H54 (cell line): ENCODE results near the gene CYSRT1.
"Not testable (repeated sequence)": the region's sequence is repeated elsewhere in the genome, so short reads cannot be mapped to it uniquely, and the experiment has no call there.

Experiments
- DNase-seq: peaks from one replicate; pipeline ENCODE4 v3.0.0; 2011; ENCODE audit warnings: low spot score, mixed read lengths; ENCODE audit not compliant: insufficient read length
- FAIRE-seq: peaks from 3 replicates; lab custom pipeline; 2011; peaks lifted over from hg19 to GRCh38; lab: Jason Lieb, UNC
- POLR2A ChIP-seq: IDR thresholded peaks from 2 replicates; pipeline ENCODE4 v1.6.1; 2011; ENCODE audit warnings: low read depth, mild to moderate bottlenecking, low read length

The CYSRT1 gene

GRCh38 chr9:137230705-137231371 lies 5.9 kb downstream of the CYSRT1 start, which contains the start of gene SLC34A3:
Gene SLC34A3, plus strand, starts transcription at chr9:137230901. Its CDS starts 802 bp downstream, at chr9:137231703.
- no peak for TF ChIP-seq POLR2A

DNA sequence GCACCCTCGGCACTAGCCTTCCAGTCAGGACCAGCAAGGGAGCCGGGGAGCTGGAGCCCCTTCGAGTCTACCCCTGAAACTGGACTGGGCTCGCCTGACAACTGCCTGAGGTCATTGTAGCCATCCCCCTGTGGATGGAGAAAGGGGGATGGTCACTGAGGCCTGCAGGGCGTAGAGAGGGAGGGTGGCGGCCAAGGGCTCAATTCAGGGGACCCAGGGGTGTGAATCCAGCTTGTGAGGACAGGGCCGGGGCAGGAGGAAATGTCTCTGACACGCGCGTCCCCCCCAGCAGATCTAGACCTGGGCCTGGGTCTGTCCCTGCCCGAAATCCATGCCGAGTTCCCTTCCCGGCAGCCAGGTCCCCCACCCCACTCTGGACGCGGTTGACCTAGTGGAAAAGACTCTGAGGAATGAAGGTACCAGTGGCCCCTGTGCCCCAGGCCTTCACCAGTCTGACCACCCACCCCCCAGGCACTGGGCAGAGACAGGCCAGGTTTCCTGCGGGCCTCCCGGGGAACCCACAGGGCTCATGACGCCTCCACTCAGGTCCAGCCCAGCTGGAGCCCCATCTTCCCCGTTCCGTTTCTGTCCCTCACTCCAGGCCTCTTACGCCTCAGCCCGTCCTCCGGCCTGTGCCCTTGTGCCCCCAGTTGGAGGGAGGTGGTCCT lies 6.5 kb downstream of the CYSRT1 start:
- FAIRE-seq, result no peak
- no peak for DNase-seq
- TF ChIP-seq POLR2A, result no peak

More at GRCh38 chr9:137230705-137231371, 5.9 kb downstream of the CYSRT1 start, which contains the start of gene SLC34A3:
- DNase-seq (no peak), FAIRE-seq (no peak)

GRCh38 chr9:137232101-137232500 lies 7.1 kb downstream of the CYSRT1 start:
- no peak for FAIRE-seq
- TF ChIP-seq POLR2A, result no peak
- DNase-seq, result no peak

- no peak for FAIRE-seq
- DNase-seq, result no peak
- TF ChIP-seq POLR2A, result no peak
Observed at GRCh38 chr9:137232510-137232909, 7.5 kb downstream of the CYSRT1 start.

- no peak for FAIRE-seq
- TF ChIP-seq POLR2A, result no peak
- no peak for DNase-seq
Observed at GRCh38 chr9:137233143-137233980, 8.4 kb downstream of the CYSRT1 start.

- FAIRE-seq, result no peak
- no peak for TF ChIP-seq POLR2A
- DNase-seq, result no peak
Observed at GRCh38 chr9:137234055-137234697, 9.2 kb downstream of the CYSRT1 start.

GRCh38 chr9:137234758-137235423 lies 9.9 kb downstream of the CYSRT1 start:
- no peak for FAIRE-seq
- no peak for DNase-seq
- no peak for TF ChIP-seq POLR2A

GRCh38 chr9:137235424-137236237 lies 10.7 kb downstream of the CYSRT1 start:
- TF ChIP-seq POLR2A, result no peak
- DNase-seq, result no peak
- FAIRE-seq, result no peak

DNA sequence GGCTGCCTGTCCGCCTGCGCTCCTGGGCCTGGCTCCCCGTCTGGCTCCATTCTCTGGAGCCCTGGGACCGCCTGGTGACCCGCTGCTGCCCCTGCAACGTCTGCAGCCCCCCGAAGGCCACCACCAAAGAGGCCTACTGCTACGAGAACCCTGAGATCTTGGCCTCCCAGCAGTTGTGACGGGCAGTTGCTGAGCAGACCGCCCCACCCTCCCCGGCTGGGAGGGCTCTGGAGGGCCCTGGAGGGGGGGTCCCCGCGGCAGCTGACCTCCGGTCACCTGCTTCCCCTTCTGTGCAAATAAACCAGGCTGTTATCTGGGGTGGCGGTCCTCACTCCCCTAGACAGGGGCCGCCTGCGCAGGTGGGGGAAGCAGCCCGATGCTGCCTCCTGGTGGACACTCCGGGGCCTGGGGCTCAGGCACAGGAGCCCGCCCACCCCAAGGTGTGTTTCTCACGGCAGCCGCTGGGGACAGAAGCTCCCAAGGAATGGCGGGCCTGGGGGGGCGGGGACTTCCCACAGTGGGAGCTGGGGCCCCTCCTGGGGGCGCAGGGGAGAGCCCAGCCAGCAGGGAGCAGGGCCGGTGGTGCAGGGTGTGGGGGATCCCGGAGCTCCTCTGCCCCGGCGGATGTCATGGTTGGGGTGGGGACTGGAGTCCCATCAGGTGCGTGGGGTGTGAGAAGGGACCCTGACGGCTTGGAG lies 11.4 kb downstream of the CYSRT1 start:
- FAIRE-seq (no peak), DNase-seq (peak; percentile 98)
- TF ChIP-seq POLR2A, result no peak

GRCh38 chr9:137236936-137237421 lies 12.0 kb downstream of the CYSRT1 start:
- no peak for TF ChIP-seq POLR2A
- FAIRE-seq, result no peak
- no peak for DNase-seq

- DNase-seq (no peak), FAIRE-seq (no peak)
- no peak for TF ChIP-seq POLR2A
Observed at GRCh38 chr9:137237759-137238726, 13.1 kb downstream of the CYSRT1 start.

DNA sequence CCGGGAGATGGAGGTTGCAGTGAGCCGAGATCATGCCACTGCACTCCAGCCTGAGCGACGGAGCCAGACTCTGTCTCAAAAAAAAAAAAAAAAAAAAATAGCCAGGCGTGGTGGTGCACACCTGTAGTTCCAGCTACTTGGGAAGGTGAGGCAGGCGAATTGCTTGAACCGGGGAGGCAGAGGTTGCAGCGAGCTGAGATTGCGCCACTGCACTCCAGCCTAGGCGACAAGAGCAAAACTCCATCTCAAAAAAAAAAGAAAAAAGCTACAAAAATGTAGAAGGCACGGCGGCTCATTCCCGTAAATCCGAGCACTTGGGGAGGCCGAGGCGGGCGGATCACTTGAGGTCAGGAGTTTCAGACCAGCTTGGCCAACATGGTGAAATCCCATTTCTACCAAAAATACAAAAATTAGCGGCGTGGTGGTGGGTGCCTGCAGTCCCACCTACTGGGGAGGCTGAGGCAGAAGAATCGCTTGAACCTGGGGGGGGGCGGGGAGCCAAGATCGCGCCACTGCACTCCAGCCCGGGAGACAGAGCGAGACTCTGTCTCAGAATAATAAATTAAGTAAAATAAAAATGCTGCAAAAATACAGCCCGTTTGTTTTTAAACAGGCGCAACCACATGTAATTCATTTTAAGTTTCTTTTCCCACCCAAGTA lies 14.7 kb downstream of the CYSRT1 start:
- FAIRE-seq, DNase-seq: not testable (repeated sequence)
